Keratinocyte (primary cell): ENCODE results near the gene ASGR1. TPM values are rescaled to one million over a fixed set of nuclear protein-coding genes. Genes with fewer than 3 reads are reported as not detected.

Source experiments
- DNase-seq: peaks from one replicate; pipeline ENCODE4 v3.0.0-alpha.2; 2011; ENCODE audit warnings: low read depth, missing footprints, low spot score
- FAIRE-seq: peaks from 2 replicates; lab custom pipeline; 2011; peaks lifted over from hg19 to GRCh38; lab: Jason Lieb, UNC
- H2AFZ ChIP-seq: 2 replicates; pipeline ENCODE4 v1.6.0; 2012; ENCODE audit warnings: low read length, control low read depth, inconsistent platforms; ENCODE audit not compliant: control insufficient read depth
- H3K27ac ChIP-seq: 2 replicates; pipeline ENCODE4 v1.5.1; 2011; ENCODE audit warnings: low read length; ENCODE audit not compliant: control insufficient read depth, insufficient read depth
- H3K27me3 ChIP-seq: 3 replicates; pipeline ENCODE4 v1.6.0; 2011; ENCODE audit warnings: low read length; ENCODE audit not compliant: control insufficient read depth, insufficient read depth; ENCODE audit errors: extremely low read depth
- H3K36me3 ChIP-seq, 2 experiments: 2 replicates in 1 of 2; 3 replicates in 1 of 2; pipeline ENCODE4 v1.5.1; 2011; ENCODE audit warnings: low read length in 2 of 2, mild to moderate bottlenecking in 1 of 2; ENCODE audit not compliant: control insufficient read depth in 2 of 2, insufficient read depth in 2 of 2; ENCODE audit errors: extremely low read depth in 1 of 2
- H3K4me1 ChIP-seq: 3 replicates; pipeline ENCODE4 v1.5.1; 2011; ENCODE audit warnings: low read length; ENCODE audit not compliant: control insufficient read depth, insufficient read depth; ENCODE audit errors: extremely low read depth
- H3K4me2 ChIP-seq: 3 replicates; pipeline ENCODE4 v1.6.0; 2011; ENCODE audit warnings: low read depth, low read length; ENCODE audit not compliant: control insufficient read depth, insufficient read depth; ENCODE audit errors: extremely low read depth
- H3K4me3 ChIP-seq, 3 experiments: fragments of 200-600 bp in 1 of 3; sonication (generic) in 1 of 3; 2 replicates in 2 of 3; 3 replicates in 1 of 3; pipeline ENCODE4 v1.5.1; 2011 to 2016; ENCODE audit warnings: low read length in 3 of 3, mild to moderate bottlenecking in 3 of 3, control low read depth in 2 of 3, inconsistent platforms in 1 of 3, low read depth in 1 of 3, mixed read lengths in 1 of 3, mixed run types in 1 of 3, moderate library complexity in 1 of 3; ENCODE audit not compliant: control insufficient read depth in 2 of 3, insufficient read depth in 2 of 3; ENCODE audit errors: extremely low read depth in 1 of 3
- H3K79me2 ChIP-seq: 2 replicates; pipeline ENCODE4 v1.6.0; 2012; ENCODE audit warnings: low read length; ENCODE audit not compliant: control insufficient read depth, insufficient read depth
- H3K9ac ChIP-seq: 3 replicates; pipeline ENCODE4 v1.6.0; 2011; ENCODE audit warnings: low read length; ENCODE audit not compliant: control insufficient read depth, insufficient read depth; ENCODE audit errors: extremely low read depth
- H3K9me1 ChIP-seq: 3 replicates; pipeline ENCODE4 v1.6.0; 2011; ENCODE audit warnings: low read length; ENCODE audit not compliant: control insufficient read depth, insufficient read depth; ENCODE audit errors: extremely low read depth
- H3K9me3 ChIP-seq: 2 replicates; pipeline ENCODE4 v1.5.1; 2012; ENCODE audit warnings: low read depth, low read length; ENCODE audit not compliant: control insufficient read depth
- H4K20me1 ChIP-seq: 3 replicates; pipeline ENCODE4 v1.6.0; 2011; ENCODE audit warnings: low read length; ENCODE audit not compliant: control insufficient read depth, insufficient read depth; ENCODE audit errors: extremely low read depth
- CTCF ChIP-seq, 3 experiments: IDR thresholded peaks in 1 of 3; conservative IDR thresholded peaks in 1 of 3; optimal IDR thresholded peaks in 1 of 3; 2 replicates in 2 of 3; 3 replicates in 1 of 3; pipeline versions ENCODE3 to v1.5.1; 2011; ENCODE audit warnings: low read length in 3 of 3, mild to moderate bottlenecking in 3 of 3, moderate library complexity in 2 of 3, control low read depth in 1 of 3, inconsistent platforms in 1 of 3; ENCODE audit not compliant: insufficient read depth in 2 of 3; ENCODE audit errors: extremely low read depth in 1 of 3
- EZH2 ChIP-seq: IDR thresholded peaks from one replicate; pipeline ENCODE4 v1.6.1; 2012; ENCODE audit warnings: inconsistent platforms, mild to moderate bottlenecking, low read length, moderate library complexity
- dilution Hi-C: fragments of 300-500 bp; cut with MboI; formaldehyde crosslinking; loops from one replicate; pipeline ENCODE4 v1.7.0; 2020; ENCODE audit warnings: low sequenced_read_pairs; ENCODE audit not compliant: extremely low pct_ligation_motif_present
- polyA plus RNA-seq, 5 experiments: library from polyadenylated mRNA; depleted of rRNA in 3 of 5; stranded (reverse) in 3 of 5; stranded (forward) in 1 of 5; unstranded in 1 of 5; fragments of >200 nt; gene quantifications; 1 replicate in 1 of 5; 2 replicates in 3 of 5; 3 replicates in 1 of 5; pipeline versions ENCODE4 v1.2.1 to v1.2.3, GENCODE V29; 2011 to 2012; ENCODE audit warnings: missing spikeins in 2 of 5, low read depth in 1 of 5, low replicate concordance in 1 of 5

ASGR1 gene
- polyA plus RNA-seq, 1 donor (not counting 4 experiments of a cell fraction or from before 2014, with no cell fraction given): 0.18 TPM

DNA sequence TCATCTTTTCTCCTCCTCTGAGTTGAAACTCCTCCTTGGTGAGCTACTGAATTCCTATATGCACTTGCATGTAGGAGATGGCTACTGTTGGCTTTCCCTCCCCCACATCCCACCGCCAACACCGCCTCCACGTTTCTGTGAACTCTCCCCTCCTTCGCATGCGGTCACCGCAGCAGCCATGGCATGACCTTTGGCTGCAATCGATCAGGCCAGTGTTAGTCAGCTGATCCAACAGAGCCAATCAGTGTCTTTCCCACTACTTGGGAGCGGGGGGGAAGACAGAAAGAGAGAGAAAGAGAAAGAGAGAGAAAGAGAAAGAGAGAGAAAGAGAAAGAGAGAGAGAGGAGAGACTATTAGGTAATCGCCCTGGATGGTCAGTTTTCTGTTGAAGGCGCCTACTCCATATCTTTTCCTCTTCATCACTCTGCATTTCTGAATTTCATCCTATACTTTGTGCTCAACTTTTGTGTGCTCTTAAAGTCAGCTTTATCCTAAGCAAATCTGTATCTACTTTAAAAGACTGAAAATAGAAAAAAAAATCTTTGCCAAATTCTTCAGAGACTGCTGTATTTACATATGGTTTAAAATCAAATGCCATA is 22.7 kb downstream of the ASGR1 start:
- dilution Hi-C loops: no loop called here
- H3K27ac ChIP-seq: no peak overlapping the region

DNA sequence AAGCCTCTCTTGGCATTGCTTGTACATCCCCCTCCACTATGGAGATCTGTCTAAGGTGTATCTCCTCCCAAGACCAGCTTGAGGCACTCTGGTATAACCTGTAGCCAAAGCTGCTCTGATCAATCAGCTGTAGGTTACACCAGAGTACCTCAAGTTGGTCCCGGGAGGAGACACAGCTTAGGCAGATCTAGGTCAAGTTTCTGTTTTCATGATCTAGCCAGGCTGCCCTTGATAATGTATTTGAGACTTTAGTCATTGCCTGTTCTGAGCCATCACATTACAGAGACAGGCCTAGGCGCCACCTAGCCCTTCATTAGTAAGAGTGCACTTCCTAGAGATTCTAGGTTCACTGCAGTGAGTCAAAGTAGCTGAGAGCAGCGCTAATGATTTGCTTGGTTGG is 31.4 kb downstream of the ASGR1 start:
- no peaks in the 10 kb centered on the region for H3K36me3 ChIP-seq
- FAIRE-seq (no peak), DNase-seq (no peak)
- H3K4me1 ChIP-seq: no peaks in the 10 kb centered on the region
- H3K9ac ChIP-seq: no peak overlapping the region
- H3K79me2 ChIP-seq: no peaks in the 10 kb centered on the region
- H2AFZ ChIP-seq: no peak overlapping the region
- no peak overlapping the region for H3K4me3 ChIP-seq
- H3K9me3 ChIP-seq: no peaks in the 10 kb centered on the region
- no peaks in the 10 kb centered on the region for H4K20me1 ChIP-seq
- H3K27me3 ChIP-seq: no peaks in the 10 kb centered on the region
- no peak for TF ChIP-seq EZH2
- peak in 1 of 3 experiments; percentile 35 for TF ChIP-seq CTCF (optimal IDR thresholded peaks at IDR 0.05 in 1 of 3, IDR thresholded peaks at IDR 0.05 in 1 of 3, conservative IDR thresholded peaks at IDR 0.05 in 1 of 3; ENCODE audit: extremely low read depth in 1 of 3, insufficient read depth in 2 of 3, low read length in 3 of 3)
- no peak overlapping the region for H3K27ac ChIP-seq
- dilution Hi-C loops: no loop called here
- no peak overlapping the region for H3K4me2 ChIP-seq
- H3K9me1 ChIP-seq: no peaks in the 10 kb centered on the region

More for the DNA sequence above, 22.7 kb downstream of the ASGR1 start:
- Histone ChIP-seq H3K9me3 (no peaks in the 10 kb centered on the region), H3K27me3 (peaks cover 3% of the 10 kb centered on the region), H4K20me1 (no peaks in the 10 kb centered on the region), H3K9ac (no peak overlapping the region), H3K79me2 (no peaks in the 10 kb centered on the region), H3K4me1 (no peaks in the 10 kb centered on the region), H3K36me3 (no peaks in the 10 kb centered on the region), H3K4me2 (no peak overlapping the region), H3K9me1 (no peaks in the 10 kb centered on the region), H2AFZ (no peak overlapping the region), H3K4me3 (no peak overlapping the region)
- no peak for TF ChIP-seq CTCF (optimal IDR thresholded peaks at IDR 0.05 in 1 of 3, IDR thresholded peaks at IDR 0.05 in 1 of 3, conservative IDR thresholded peaks at IDR 0.05 in 1 of 3; ENCODE audit: extremely low read depth in 1 of 3, insufficient read depth in 2 of 3, low read length in 3 of 3)
- TF ChIP-seq EZH2: no peak
- FAIRE-seq: no peak
- DNase-seq: no peak
